Superior temporal gyrus (tissue), 1 donor: ENCODE measurements around the gene EFNA4.

ENCODE experiments used
- DNase-seq: peaks from one replicate; pipeline ENCODE4 v3.0.0-alpha.2; 2016; ENCODE audit errors: extremely low spot score

The EFNA4 gene

DNA sequence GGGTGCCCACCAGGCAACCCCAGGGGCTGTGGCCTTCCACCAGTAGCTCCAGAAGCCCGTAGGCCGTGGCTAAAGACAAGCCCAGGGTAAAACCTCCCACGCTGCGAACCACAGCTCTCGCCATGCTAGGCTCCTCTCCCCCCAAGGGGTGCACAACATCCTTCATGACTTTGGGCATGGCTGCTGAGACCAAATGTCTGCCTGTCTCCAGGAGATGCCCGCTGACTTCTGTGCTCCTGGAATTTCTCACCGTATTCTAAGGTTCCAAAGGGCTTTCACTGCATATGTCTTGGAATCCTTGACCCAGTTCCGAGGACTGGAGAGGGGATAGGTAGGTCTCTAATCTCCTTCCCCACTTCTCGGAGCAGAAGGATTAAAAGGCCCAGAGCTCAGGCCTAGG lies 30.0 kb upstream of the EFNA4 start, which contains the start of the genes DCST1 and DCST2:
TSS of gene DCST1 (plus strand) at position 301 of the 400 bp plus-strand sequence. CDS start 213 bp downstream, outside the sequence.
TSS of gene DCST2 (minus strand) at position 258 of the 400 bp plus-strand sequence. CDS start at position 178, 80 bp downstream.
- no peak for DNase-seq

DNA sequence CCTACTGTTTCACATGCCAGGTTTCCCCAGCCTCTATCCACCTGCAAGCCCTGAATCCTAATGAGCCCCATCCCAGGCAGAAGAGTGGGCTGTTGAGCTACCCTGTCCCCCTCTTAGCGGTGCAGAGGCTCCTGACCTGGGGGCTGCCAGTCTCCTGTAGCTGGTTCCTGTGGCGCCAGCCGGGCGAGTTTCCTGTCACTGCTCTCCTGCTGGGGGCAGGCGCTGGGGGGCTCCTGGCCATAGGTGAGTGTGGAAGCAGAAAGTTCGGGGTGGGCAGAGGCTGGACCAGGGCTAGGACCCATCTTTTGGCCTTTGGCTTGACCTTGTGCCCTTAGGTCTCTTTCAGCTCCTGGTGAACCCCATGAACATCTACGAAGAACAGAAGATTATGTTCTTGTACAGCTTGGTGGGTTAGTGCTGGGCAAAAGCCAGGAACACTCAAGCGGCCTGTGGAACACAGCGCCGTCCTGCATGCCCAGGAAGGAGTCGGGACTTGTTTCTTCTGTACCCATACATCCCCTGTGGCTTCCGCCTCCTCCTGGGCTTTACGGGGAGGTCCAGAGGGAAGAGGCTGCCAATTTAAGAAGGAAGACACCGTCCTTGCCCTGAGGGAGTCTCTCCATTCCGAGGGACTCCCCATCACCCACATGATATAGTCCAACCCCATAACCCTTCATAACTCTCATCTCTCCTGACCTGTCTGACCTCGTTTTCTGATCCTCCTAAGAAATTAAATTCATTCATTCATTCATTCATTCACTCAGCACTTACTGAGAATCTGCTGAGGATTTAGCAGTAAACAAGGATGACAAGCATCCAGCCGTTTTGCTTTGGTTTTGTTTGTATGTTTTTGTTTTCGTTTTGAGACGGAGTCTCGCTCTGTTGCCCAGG lies 29.0 kb upstream of the EFNA4 start:
- DNase-seq = no peak

DNA sequence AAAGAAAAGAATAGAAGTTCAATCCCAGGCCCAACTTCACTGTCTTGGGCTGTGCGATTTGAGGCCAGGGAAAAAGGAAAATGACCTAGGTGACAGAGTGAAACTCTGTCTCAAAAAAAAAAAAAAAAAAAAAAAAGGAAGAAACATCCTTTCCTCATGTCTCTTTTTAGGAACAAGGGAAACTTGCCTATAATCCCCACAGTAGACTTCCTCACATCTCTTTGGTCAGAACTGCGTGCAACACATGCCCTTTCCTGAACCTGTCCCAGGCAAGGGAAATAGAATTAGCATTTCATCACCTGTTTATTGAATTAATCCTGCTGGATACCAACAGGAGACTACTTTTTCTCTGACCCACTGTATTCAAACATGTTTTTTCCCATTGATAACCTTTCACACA lies 27.6 kb upstream of the EFNA4 start:
- DNase-seq = no peak

DNA sequence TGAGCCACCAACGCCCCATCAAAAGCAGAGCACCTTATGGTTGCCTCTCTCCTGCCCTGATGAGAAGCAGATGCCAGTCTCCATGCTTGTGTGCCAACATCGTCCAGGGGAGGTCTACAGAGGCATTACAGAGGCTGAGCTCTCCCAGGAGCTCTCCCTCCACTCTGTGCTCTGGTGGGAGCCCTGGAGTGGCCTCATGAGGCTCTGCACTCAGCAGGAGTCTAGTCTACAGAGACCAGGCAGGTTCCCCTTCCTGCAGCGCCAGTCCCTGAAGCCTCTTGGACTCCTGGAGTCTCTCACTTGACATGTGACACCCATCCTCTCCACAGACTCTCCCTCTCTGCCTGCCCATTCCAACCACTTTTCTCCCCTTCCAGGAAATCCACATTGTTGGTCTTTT lies 26.5 kb upstream of the EFNA4 start:
- DNase-seq = no peak

DNA sequence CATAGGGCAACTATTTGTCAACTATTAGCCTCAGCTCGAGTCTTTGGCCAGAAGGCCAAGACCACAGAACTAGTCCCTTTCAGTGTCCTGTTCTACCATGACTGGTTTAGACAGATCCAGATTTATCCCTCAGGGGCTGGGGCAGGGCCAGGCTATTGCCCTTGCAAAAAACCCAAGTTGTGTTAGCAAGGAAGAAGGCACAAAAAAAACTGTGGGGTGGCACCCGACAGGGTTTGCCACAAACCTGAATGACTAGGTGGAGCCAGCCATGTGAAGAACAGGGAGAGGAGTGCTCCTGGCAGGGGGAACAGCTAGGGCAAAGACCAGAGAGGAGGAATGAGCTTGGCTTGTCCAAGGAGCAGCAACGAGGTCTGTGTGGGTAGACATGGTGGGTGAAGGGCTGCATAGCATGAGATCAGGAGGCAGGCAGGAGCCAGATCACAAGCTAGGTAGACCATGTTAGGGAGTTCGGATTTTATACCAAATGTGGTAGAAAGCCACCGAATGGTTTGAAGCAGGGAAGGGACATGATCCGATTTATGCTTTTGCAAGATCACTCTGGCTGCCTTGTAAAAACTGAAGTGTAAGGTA lies 25.6 kb upstream of the EFNA4 start:
- no peak for DNase-seq

DNA sequence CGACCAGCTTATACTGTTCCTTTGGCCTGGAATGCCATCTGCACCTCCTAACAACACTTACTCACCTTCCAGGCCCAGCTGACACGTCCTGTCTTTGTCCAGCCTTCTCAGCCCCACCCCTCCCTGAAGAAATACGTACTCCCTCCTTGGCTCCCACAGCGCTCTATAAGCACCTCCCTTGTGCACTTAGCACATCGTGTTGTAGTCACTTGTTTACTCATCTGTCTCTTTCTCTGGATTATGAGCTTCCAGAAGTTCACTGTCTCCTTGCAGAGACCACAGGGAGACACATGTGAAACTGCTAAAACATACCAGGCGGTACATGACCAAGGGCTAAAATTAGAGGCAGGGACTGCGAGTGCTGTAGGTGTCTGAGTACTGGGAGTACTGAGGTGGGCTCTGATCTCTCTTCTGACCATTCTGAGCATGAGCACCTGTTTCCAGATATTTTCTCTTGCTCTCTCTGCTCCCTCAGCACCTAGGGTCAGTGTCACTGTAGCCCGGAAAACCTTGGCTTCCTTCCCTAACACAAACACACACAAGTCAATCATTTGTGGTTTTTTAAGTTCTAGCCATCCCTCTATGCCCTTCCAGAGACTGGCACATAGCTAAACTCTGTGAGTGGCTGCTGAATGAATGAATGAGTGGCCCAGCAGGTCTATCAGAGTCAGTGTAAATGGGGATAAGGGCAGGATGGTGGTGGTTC lies 24.8 kb upstream of the EFNA4 start:
- no peak for DNase-seq

DNA sequence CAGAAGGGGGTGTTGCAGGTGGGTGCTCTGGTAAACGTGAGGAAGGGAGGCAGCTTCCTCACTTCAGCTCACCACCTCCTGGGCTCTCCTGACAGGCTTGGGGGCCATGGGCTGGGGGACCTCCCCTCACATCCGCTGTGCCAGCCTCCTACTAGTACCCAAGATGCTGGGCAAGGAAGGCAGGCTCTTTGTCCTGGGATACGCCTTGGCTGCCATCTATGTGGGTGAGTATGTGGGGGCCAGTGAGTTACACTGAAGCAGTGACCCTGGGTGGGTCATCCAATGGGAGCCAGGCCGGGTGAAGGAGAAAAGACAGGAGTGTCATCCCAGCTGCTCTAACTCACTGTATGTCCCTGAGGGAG lies 24.3 kb upstream of the EFNA4 start:
- no peak for DNase-seq

DNA sequence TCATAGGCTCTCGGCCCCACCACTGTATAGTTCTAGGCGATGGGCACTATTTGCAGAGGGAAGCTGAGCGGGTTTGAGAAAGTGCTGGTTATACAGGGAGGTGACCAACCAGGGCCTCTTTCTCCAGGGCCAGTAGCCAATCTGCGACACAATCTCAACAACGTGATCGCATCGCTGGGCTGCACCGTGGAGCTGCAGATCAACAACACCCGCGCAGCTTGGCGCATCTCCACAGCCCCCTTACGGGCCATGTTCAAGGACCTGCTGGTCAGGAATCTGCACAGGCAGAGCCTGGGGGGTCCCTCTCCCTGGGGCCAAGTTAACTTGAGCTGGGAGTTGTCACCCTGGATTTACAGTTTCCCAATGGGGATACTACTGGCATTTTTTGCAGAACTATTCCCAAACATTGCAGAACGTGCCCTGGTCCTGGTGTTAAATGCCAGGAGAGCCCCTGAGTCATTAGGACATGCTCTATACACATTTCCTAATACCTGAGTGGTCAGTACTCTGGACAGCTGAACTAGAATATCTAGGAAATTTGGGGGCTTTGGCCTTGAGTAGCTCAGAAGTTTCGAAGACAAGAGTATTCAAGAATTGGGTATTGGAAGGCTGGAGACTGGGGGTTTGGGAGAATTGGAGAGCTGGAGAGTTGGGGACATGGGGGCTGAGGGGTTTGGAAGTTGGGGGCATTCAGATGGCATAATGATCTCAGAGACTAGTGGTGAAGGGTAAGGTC lies 23.0 kb upstream of the EFNA4 start:
- DNase-seq = no peak

DNA sequence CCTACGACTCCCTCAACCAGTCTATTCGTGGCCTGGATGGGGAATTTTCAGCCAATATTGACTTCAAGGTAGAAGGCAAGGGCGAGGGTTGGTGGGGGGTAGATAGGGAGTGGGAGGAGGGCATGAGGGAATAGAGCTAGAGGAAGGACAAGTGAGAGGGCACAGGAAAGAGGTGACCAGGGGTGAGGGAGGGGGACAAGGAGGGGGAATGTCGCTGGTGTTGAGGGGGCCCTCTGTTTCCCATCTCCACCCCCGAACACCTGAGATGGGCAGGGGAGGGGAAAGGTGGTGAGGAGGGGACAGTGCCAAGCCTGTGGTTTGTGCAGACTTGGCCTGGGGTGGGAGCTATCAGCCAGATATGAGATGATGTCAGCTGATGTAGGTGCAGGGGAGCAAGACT lies 20.8 kb upstream of the EFNA4 start:
- no peak for DNase-seq

DNA sequence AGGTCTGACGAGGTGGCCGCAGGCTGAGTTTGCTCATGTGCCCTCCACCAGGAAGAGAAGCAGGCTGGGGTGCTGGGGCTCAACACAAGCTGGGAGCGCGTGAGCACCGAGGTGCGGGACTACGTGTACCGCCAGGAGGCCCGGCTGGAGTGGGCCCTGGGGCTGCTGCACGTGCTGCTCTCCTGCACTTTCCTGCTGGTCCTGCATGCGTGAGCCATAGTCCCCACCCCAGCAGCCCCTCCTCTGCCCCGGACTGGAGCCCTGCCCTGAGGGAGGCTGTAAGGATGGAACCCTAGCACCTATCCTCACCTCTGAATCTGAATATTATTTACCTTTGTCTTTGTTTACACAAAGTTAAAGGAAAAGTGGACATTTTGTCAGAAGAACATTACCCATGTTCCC lies 20.2 kb upstream of the EFNA4 start:
- no peak for DNase-seq

DNA sequence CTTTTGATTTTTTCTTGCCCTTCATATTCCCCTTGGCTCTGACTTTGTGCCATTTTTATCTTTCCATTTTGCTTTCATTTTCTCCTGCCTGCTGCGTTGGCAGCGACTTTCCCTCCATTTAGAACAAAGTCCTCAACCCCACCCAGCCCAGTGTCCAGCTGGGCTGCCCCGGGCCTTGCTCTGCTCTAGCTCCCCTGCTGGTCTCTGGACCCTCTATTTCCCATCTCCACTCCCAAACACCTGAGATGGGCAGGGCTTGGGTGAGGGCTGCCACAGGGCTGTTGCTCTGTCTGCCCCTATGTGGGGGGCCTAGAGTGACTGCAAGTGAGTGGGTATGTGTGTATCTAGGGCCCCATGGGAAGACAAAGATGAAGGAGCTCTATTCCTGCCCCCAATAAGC lies 19.7 kb upstream of the EFNA4 start:
- no peak for DNase-seq

DNA sequence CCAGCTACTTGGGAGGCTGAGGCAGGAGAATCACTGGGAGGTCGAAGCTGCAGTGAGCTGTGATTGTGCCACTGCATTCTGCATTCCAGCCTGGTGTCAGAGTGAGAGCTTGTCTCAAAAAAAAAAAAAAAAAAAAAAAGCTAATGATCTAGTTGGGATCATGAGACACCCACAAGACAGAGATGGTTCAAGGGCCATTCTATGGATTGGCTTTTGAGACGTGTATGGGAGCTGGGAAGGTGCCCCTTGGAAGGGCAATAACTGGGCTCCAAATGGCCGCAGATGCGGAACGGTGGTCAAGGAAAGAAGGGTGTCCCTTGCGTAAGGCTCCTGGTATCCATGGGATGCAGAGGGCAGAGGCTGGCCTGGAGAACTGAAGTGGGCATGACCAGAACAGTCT lies 19.2 kb upstream of the EFNA4 start:
- DNase-seq = no peak

DNA sequence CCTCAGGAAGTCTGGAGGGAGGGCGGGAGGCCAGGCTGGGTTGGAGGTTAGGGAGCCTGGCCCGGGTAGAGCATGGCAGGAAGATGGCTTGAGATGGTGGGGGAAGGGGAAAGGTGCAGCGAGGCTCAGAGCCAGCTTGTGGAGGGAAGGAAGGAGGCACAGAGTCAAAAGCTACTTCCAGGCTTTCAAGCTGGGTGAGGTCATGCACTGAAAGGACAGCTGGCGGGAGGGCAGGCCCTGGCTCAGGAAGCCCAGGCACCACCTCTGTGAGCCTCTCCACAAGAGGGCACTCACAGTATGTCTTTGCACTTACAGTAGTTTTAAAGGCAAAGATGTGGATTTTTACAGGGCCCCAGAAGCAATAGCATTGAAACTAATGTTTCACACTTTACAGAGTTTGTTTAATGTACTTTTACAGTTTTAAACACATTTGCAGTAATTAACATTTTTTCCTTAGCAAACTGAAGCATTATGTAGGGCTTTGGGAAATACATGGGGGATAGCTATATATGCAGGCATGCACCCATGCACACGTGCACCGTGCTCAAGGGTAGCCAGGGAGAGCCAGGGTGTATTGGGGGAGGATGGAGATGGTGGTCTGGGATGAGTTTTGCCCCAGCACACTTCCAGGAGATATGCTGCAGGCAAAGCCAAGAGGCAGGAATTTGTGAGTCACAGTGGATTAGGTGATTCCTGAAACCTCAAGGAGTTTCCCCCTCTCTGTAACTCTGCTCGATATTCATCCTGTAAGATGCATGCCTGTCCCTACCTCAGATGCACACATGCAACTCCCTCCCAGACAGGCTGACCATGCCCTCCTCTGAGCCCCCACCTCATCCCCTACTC lies 18.5 kb upstream of the EFNA4 start:
- peak; percentile 88 for DNase-seq

DNA sequence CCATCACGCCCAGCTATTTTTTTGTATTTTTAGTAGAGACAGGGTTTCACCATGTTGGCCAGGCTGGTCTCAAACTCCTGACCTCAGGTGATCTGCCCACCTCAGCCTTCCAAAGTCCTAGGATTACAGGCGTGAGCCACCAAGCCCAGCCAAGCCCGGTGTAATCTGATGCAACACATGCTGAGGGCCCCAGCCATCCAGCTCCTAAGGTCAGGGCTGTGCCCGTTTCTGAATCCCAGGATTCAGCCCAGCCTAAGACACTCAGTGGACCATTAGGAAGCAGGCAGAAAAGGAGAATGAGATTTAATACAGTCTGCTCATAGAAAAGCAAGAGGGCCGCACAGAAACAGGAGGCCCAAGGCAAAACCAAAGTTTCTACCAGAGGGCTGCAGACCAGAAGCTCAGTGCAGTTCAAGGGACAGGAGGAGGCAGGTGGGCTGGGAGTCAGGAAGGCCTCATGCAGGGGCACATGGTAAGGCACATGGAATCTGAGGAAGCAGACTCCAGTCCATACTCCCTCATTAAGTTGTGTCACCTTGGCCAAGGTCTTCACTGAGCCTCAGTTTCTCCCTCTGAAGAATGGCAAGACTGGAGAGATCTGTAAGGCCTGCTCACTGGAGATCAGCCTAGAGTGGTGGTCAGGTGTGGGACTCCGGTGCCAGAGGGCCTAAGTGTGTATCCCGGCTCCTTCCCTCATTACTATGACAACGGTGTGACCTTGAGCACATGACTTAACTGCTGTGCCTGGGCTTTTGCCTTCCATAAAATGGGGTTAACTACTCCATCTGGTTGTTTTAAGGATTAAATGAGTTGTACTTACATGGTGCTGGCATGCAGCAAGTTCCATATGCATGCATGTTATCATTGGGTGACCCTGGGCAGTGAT lies 14.8 kb upstream of the EFNA4 start:
- DNase-seq = no peak

DNA sequence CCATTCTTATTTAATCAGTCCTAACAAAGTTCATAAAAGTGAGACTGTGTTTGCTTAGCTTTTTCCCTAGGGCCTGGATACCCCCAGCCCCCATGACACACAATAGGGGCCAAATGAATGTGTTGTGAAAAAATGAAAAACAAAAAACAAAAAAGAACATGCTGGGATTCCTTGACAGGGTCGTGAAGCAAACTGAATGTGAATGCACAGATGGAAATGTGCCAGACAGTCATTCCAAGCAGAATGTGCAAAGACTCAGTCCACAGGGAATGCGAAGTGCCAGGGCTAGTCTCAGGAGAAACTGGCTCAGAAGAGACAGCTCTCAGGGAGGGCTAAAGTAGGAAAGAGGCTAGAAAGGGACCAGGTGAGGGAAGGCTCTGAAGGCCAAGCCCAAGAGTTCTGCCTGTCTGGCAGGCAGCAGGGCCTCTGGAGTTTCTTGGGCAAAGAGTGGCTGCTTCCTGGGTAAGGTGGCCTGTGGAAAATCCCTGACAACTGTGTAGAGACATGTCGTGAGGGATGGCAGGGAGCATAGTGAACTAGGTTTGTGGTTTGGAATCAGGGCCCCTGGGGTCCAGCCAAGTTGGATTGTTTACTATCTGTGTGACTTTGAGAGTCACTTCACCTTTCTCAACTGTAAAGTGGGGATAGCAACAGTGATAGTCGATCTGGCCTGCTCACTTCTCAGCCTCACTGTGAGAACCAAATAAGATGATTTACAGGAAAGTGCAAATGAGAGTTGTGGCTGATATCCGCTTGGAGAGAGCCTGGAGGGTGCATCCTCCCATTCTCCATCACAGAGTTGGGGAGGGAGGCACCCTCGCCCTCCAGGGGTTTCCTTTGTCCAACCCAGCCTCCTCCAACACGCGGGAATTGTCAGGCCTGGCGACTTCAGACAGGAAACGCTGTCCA lies 13.6 kb upstream of the EFNA4 start:
- peak; percentile 17 for DNase-seq

DNA sequence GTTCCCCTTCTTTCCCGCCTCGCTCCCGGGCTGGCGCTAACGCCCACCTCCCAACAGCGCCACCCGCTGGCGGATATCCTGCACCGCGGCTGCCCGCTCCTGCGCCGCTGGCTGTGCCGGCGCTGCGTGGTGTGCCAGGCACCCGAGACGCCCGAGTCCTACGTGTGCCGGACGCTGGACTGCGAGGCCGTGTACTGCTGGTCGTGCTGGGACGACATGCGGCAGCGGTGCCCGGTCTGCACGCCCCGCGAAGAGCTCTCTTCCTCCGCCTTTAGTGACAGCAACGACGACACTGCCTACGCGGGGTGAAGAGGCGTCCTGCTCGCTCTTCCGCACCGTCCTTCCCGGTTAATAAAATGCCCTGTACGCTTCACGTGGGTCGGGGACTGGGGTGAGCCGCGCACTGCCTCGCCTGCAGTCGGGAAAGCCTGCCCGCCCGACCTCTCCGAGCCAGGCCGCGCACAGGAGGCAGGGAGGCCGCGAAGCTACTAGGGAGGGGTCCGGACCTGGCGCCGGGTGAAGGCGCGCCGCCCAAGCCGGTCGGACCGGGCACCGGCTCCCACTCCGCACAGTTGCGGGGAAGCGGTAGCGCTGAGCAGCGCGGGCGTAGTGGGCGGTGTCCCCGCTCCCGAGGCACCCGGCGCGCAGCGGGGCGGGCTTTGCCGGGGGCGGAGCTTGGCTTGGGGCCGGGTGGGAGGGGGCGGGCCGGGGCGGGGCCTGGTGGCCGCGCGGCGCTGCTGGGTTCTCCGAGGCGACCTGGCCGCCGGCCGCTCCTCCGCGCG lies 12.8 kb upstream of the EFNA4 start, which contains the start of gene ADAM15:
TSS of gene ADAM15 (plus strand) at position 757 of the 782 bp plus-strand sequence. CDS start 71 bp downstream, outside the sequence.
- peak; percentile 78 for DNase-seq

DNA sequence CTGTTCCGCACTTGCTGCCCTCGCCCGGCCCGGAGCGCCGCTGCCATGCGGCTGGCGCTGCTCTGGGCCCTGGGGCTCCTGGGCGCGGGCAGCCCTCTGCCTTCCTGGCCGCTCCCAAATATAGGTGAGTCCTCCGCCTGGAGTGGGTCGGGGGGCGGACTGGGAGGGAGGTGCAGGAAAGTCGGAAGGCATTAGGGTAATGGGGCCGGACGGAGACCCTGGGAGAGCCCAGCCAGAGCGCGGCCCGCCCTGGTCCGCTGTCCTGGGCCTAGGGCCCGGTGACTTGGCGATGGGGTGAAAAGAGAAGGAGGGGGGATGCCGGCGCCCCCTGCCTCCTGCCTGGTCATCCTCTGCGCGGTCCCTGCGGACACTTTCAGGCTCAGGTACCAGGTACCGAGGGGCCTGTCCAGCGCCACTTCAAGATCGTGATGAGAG lies 12.2 kb upstream of the EFNA4 start:
- no peak for DNase-seq
